Coronary artery (tissue), 2 donors: ENCODE measurements around the gene FAM180B.
"Not testable (repeated sequence)": the region's sequence is repeated elsewhere in the genome, so short reads cannot be mapped to it uniquely, and the experiment has no call there.

ENCODE experiments used
- DNase-seq: peaks from one replicate; pipeline ENCODE4 v3.0.0-alpha.2; 2017; ENCODE audit warnings: low spot score
- H3K27ac ChIP-seq, 2 donors: fragments of 200-600 bp; sonication (generic); one replicate each; pipeline ENCODE4 v1.5.1; 2016 to 2019
- H3K4me3 ChIP-seq: fragments of 200-600 bp; sonication (generic); 2 replicates; pipeline ENCODE4 v1.5.1; 2016; ENCODE audit warnings: mild to moderate bottlenecking, moderate library complexity
- CTCF ChIP-seq: fragments of 200-600 bp; sonication (generic); IDR thresholded peaks from one replicate; pipeline ENCODE4 v1.5.1; 2019; ENCODE audit warnings: antibody characterized with exemption

FAM180B gene

GRCh38 chr11:47586098-47586855, at the start of gene FAM180B:
Gene FAM180B (plus strand): TSS chr11:47586678. CDS start chr11:47586769, 91 bp downstream.
- H3K27ac ChIP-seq: peak within 1 kb of the TSS in 1 of 2 donors; percentile 75
- TF ChIP-seq CTCF: no peak
- no peak for DNase-seq
- H3K4me3 ChIP-seq: no peak within 1 kb of the TSS

- H3K4me3 ChIP-seq: no peak overlapping the region
- no peak overlapping the region for H3K27ac ChIP-seq
- no peak for TF ChIP-seq CTCF
- DNase-seq: no peak
These were observed 49.6 kb upstream of the FAM180B start for GRCh38 chr11:47536915-47537314.

- no peak overlapping the region for H3K27ac ChIP-seq
- no peak overlapping the region for H3K4me3 ChIP-seq
- TF ChIP-seq CTCF: no peak
- DNase-seq: no peak
These were observed 47.5 kb upstream of the FAM180B start for GRCh38 chr11:47538741-47539565.

GRCh38 chr11:47539681-47540039, 46.8 kb upstream of the FAM180B start:
- no peak for TF ChIP-seq CTCF
- no peak overlapping the region for H3K27ac ChIP-seq
- no peak for DNase-seq
- no peak overlapping the region for H3K4me3 ChIP-seq

GRCh38 chr11:47541070-47541469, 45.4 kb upstream of the FAM180B start:
- no peak overlapping the region for H3K4me3 ChIP-seq
- TF ChIP-seq CTCF: no peak
- no peak for DNase-seq
- H3K27ac ChIP-seq: no peak overlapping the region

GRCh38 chr11:47545298-47545697, 41.2 kb upstream of the FAM180B start:
- no peak overlapping the region for H3K27ac ChIP-seq
- TF ChIP-seq CTCF: no peak
- H3K4me3 ChIP-seq: no peak overlapping the region
- DNase-seq: no peak

- DNase-seq: not testable (repeated sequence)
These were observed 40.2 kb upstream of the FAM180B start for GRCh38 chr11:47546274-47546673.

More at GRCh38 chr11:47546274-47546673, 40.2 kb upstream of the FAM180B start:
- not testable (repeated sequence) for H3K4me3 ChIP-seq, H3K27ac ChIP-seq
